Measurements from ENCODE around the gene STK11IP.
A peak's percentile ranks its signal among the peaks of the same experiment; 100 is the strongest.

STK11IP gene

DNA sequence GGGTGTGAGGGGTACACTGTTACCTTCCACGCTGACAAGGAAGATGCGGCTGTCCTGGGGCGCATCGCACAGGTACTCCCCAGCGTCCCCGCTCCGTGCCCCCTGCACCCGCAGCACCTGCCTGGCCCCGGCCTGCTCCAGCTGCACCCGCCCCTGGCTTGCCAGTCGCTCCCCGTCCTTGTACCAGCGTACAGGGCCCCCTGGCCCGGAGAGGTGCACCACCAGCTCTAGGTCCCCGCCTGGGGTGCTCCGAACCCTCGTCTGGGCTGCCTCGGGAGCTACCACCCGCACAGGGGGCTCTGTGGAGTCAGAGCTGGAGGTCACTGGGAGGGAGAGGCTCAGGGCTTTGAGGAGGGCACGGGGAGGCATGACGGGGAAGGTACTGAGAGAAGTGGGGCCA, 40.3 kb upstream of the STK11IP start:
- no peak for TF ChIP-seq FOXA1 (IDR thresholded peaks at IDR 0.05)
- no peak for TF ChIP-seq FOXK2 (IDR thresholded peaks at IDR 0.05)
- CTCF ChIA-PET = no interaction called here
- DNase-seq (ENCODE audit: extremely low spot score) = no peak
- POLR2A ChIA-PET = no interaction called here

- TF ChIP-seq TARDBP (IDR thresholded peaks at IDR 0.05) (no peak), FOXM1 (IDR thresholded peaks at IDR 0.05; ENCODE audit: borderline replicate concordance) (no peak), PKNOX1 (IDR thresholded peaks at IDR 0.05) (no peak), NFRKB (IDR thresholded peaks at IDR 0.05) (no peak), CTBP1 (IDR thresholded peaks at IDR 0.05; ENCODE audit: borderline replicate concordance) (no peak), BHLHE40 (IDR thresholded peaks at IDR 0.05; ENCODE audit: borderline replicate concordance) (no peak), ELF4 (IDR thresholded peaks at IDR 0.05) (no peak), ARNT (IDR thresholded peaks at IDR 0.05) (no peak), FOXA1 (IDR thresholded peaks at IDR 0.05) (no peak), LEF1 (IDR thresholded peaks at IDR 0.05; ENCODE audit: borderline replicate concordance) (no peak), ZNF384 (IDR thresholded peaks at IDR 0.05) (no peak), SUZ12 (IDR thresholded peaks at IDR 0.05) (no peak), L3MBTL2 (conservative IDR thresholded peaks at IDR 0.05) (no peak), HDGF (IDR thresholded peaks at IDR 0.05; ENCODE audit: borderline replicate concordance) (no peak), SP1 (IDR thresholded peaks at IDR 0.05) (no peak)
- POLR2A ChIA-PET = no interaction called here
- DNase-seq (ENCODE audit: extremely low spot score) = no peak
- CTCF ChIA-PET = no interaction called here
Measured at GRCh38 chr2:219557791-219558785, 39.6 kb upstream of the STK11IP start.

DNA sequence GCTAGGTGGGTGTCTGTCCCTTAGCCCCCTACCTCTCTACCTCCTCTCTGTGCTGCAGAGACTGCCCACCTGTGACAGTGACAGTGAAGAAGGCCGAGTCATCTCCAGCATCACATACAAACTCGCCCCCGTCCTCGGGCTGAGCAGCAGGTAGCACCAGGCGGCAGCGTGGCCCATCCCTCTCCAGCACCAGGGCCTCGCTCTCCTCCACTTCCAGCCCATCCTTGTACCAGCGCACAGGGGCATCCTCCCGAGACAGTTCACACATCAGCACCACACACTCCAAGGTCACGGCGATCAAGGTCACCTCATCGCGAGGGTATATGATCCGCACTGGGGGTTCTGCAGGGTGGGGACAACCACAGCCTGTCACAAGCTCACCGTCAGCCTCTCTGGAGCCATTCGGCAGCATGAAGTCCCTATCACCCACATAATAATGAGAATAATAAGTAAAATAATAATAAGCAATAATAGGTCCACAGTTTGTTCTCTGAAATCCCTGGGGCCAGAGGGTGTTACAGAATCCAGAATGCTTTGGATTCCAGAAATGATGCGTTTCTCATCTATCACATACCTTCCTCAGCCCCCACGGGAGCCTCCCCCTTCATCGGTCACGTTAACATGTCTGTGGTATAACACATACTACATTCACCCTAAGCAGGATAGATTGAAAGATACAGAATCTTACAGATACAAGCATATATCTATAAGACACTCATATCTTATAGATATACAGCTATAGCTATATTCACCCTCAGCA, 38.3 kb upstream of the STK11IP start:
- TF ChIP-seq HDGF (IDR thresholded peaks at IDR 0.05; ENCODE audit: borderline replicate concordance) (no peak), CTBP1 (IDR thresholded peaks at IDR 0.05; ENCODE audit: borderline replicate concordance) (no peak), ARNT (IDR thresholded peaks at IDR 0.05) (no peak)
- DNase-seq (ENCODE audit: extremely low spot score) = no peak
- ChIA-PET CTCF (interaction anchor here (0.9 to 3.2 kb wide), 11 partner anchors 10 to 116 kb away, joined by 3 to 23 read pairs (median 4); partner anchors contain the start of genes OBSL1 and STK11IP), POLR2A (interaction anchor here (1.0 to 1.4 kb wide), 3 partner anchors 12 to 37 kb away, joined by 3 to 10 read pairs (median 3); partner anchors contain the start of genes INHA and OBSL1)

DNA sequence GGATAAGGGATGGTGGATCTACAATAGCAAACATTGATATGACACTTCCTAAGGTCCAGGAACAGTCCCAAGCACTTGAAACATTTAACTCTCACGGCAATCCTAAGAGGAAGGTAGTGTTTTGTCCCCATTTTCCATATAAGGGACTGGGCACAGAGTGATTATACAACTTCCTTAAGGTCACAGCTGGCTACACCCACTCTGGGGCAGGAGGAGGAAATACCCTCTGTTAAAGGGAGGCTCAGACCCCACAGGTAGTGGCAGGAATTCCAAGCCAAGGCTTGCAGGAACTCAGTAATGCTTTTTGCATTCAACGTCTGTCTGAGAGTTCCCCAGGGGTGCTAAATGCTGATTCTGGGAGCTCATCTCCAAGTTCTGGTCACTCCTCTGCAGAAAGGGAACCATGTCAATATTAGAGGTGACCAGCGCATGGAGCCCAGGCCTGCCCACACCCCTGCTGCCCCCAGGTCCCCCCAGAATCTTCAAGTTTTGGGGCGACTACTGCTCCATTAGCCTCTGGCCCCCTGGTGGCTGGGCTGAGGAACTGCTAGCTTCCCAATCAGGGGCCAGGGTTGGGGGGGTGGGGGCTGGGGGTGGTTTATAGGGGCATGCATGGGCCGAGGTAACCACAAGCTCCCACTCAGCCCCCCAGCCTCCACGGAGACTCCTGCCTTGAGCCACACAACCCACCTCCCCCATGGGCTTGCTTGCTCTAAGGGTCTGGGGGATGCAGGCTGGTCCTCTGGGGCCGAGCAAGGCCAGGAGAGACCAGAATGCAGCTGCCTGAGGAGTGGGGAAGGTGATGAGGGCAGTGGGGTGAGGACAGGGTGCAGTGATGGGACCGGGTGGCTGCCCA, 37.4 kb upstream of the STK11IP start:
- TF ChIP-seq BHLHE40 (IDR thresholded peaks at IDR 0.05; ENCODE audit: borderline replicate concordance) (no peak), PKNOX1 (IDR thresholded peaks at IDR 0.05) (no peak), L3MBTL2 (conservative IDR thresholded peaks at IDR 0.05) (no peak), FOXK2 (IDR thresholded peaks at IDR 0.05) (no peak), FOXA1 (IDR thresholded peaks at IDR 0.05) (no peak), ELF4 (IDR thresholded peaks at IDR 0.05) (no peak), TARDBP (IDR thresholded peaks at IDR 0.05) (no peak), ZNF384 (IDR thresholded peaks at IDR 0.05) (no peak), NFRKB (IDR thresholded peaks at IDR 0.05) (no peak), FOXM1 (IDR thresholded peaks at IDR 0.05; ENCODE audit: borderline replicate concordance) (no peak), LEF1 (IDR thresholded peaks at IDR 0.05; ENCODE audit: borderline replicate concordance) (no peak), SP1 (IDR thresholded peaks at IDR 0.05) (no peak), CTBP1 (IDR thresholded peaks at IDR 0.05; ENCODE audit: borderline replicate concordance) (no peak), HDGF (IDR thresholded peaks at IDR 0.05; ENCODE audit: borderline replicate concordance) (no peak), ARNT (IDR thresholded peaks at IDR 0.05) (no peak), SUZ12 (IDR thresholded peaks at IDR 0.05) (no peak)
- peak; percentile 52 for DNase-seq (ENCODE audit: extremely low spot score)
- POLR2A ChIA-PET = interaction anchor here (0.8 to 1.4 kb wide), 5 partner anchors 8 to 37 kb away, joined by 3 to 10 read pairs (median 3); partner anchors contain the start of genes INHA, OBSL1 and STK11IP
- CTCF ChIA-PET = interaction anchor here (0.7 to 3.2 kb wide), 15 partner anchors 8 to 115 kb away, joined by 3 to 23 read pairs (median 4); partner anchors contain the start of genes OBSL1 and STK11IP

GRCh38 chr2:219560893-219561178, 36.8 kb upstream of the STK11IP start:
- no peak for DNase-seq (ENCODE audit: extremely low spot score)
- CTCF ChIA-PET = interaction anchor here (0.7 to 3.2 kb wide), 12 partner anchors 8 to 115 kb away, joined by 3 to 23 read pairs (median 4); partner anchors contain the start of genes OBSL1 and STK11IP
- TF ChIP-seq PKNOX1 (IDR thresholded peaks at IDR 0.05) = no peak
- no peak for TF ChIP-seq SP1 (IDR thresholded peaks at IDR 0.05)
- no peak for TF ChIP-seq LEF1 (IDR thresholded peaks at IDR 0.05; ENCODE audit: borderline replicate concordance)
- no peak for TF ChIP-seq FOXK2 (IDR thresholded peaks at IDR 0.05)
- TF ChIP-seq SUZ12 (IDR thresholded peaks at IDR 0.05) = no peak
- no peak for TF ChIP-seq TARDBP (IDR thresholded peaks at IDR 0.05)
- no peak for TF ChIP-seq FOXA1 (IDR thresholded peaks at IDR 0.05)
- TF ChIP-seq HDGF (IDR thresholded peaks at IDR 0.05; ENCODE audit: borderline replicate concordance) = no peak
- no peak for TF ChIP-seq L3MBTL2 (conservative IDR thresholded peaks at IDR 0.05)
- TF ChIP-seq CTBP1 (IDR thresholded peaks at IDR 0.05; ENCODE audit: borderline replicate concordance) = no peak
- no peak for TF ChIP-seq BHLHE40 (IDR thresholded peaks at IDR 0.05; ENCODE audit: borderline replicate concordance)
- no peak for TF ChIP-seq ZNF384 (IDR thresholded peaks at IDR 0.05)
- TF ChIP-seq ARNT (IDR thresholded peaks at IDR 0.05) = no peak
- no peak for TF ChIP-seq NFRKB (IDR thresholded peaks at IDR 0.05)
- no peak for TF ChIP-seq FOXM1 (IDR thresholded peaks at IDR 0.05; ENCODE audit: borderline replicate concordance)
- TF ChIP-seq ELF4 (IDR thresholded peaks at IDR 0.05) = no peak
- POLR2A ChIA-PET = interaction anchor here (0.8 to 1.4 kb wide), 3 partner anchors 8 to 37 kb away, joined by 3 to 10 read pairs (median 6); partner anchors contain the start of genes INHA, OBSL1 and STK11IP
